ENCODE data around the gene CD3G. TPM values are rescaled to one million over a fixed set of nuclear protein-coding genes. Genes with fewer than 3 reads are reported as not detected.
"Not testable (repeated sequence)": the region's sequence is repeated elsewhere in the genome, so short reads cannot be mapped to it uniquely, and the experiment has no call there.

The CD3G gene
- total RNA-seq, 1 donor from 2014 or later, result 2.2 TPM

DNA sequence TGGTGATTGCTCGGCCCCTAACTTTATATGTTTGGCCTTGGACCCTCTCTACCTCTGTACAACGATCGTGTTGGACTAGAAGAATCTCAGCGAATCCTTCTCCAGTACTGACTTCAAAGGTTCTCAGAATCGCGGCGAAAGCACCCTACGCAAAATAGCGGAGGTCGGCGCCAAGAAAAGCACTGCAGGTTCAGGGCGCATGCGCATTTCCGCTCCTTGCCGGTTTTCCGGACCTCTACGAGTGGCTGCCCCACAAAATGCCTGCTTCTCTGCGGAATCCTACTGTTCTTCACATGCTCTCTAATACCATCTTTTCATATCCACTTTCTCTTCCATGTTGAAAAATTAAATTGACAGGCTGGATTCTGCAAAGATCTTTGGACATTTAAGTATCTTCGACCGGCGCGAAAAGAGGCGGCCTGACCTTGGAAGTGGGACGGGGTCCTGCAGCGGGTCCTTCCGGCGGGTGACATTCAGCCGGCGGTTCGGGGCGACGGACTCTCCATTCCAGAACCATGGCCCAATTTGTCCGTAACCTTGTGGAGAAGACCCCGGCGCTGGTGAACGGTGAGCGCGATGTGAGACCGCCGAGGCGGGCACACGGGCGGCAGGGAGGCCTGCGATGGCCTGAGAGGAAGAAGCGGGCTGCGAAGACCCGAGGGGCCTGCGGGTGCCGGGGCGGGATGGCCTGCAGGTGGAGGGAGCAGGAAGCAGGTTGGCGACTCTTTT, 57.2 kb downstream of the CD3G start, which contains the start of gene ATP5MG:
TSS of gene ATP5MG (plus strand) at position 456 of the 729 bp plus-strand sequence. CDS start at position 516, 60 bp downstream.
- Histone ChIP-seq H3K36me3 (peaks cover 0 to 11% of the 10 kb centered on the region in 2 donors), H3K27ac (peak within 1 kb of the TSS; percentile 83), H3K4me1 (peaks cover 49% of the 10 kb centered on the region), H3K9me3 (no peaks in the 10 kb centered on the region), H3K4me3 (peak within 1 kb of the TSS; percentile 67 to 100), H3K27me3 (no peaks in the 10 kb centered on the region)
- peak in 1 of 2 donors; percentile 87 for DNase-seq (ENCODE audit: extremely low spot score in 2 of 2)
- intact Hi-C loops (cut with DNase I), result loop anchor here (5.0 kb wide), 1 partner anchor 86 kb away; no protein-coding TSS in a partner anchor
- TF ChIP-seq POLR2AphosphoS5 (IDR thresholded peaks at IDR 0.05; ENCODE audit: insufficient read depth in 1 of 2, low read depth in 1 of 2), result peak; percentile 85 to 91
- TF ChIP-seq, protein P1, sequence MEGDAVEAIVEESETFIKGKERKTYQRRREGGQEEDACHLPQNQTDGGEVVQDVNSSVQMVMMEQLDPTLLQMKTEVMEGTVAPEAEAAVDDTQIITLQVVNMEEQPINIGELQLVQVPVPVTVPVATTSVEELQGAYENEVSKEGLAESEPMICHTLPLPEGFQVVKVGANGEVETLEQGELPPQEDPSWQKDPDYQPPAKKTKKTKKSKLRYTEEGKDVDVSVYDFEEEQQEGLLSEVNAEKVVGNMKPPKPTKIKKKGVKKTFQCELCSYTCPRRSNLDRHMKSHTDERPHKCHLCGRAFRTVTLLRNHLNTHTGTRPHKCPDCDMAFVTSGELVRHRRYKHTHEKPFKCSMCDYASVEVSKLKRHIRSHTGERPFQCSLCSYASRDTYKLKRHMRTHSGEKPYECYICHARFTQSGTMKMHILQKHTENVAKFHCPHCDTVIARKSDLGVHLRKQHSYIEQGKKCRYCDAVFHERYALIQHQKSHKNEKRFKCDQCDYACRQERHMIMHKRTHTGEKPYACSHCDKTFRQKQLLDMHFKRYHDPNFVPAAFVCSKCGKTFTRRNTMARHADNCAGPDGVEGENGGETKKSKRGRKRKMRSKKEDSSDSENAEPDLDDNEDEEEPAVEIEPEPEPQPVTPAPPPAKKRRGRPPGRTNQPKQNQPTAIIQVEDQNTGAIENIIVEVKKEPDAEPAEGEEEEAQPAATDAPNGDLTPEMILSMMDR (IDR thresholded peaks at IDR 0.05), result no peak
- no peak for TF ChIP-seq POLR2A (IDR thresholded peaks at IDR 0.05)

DNA sequence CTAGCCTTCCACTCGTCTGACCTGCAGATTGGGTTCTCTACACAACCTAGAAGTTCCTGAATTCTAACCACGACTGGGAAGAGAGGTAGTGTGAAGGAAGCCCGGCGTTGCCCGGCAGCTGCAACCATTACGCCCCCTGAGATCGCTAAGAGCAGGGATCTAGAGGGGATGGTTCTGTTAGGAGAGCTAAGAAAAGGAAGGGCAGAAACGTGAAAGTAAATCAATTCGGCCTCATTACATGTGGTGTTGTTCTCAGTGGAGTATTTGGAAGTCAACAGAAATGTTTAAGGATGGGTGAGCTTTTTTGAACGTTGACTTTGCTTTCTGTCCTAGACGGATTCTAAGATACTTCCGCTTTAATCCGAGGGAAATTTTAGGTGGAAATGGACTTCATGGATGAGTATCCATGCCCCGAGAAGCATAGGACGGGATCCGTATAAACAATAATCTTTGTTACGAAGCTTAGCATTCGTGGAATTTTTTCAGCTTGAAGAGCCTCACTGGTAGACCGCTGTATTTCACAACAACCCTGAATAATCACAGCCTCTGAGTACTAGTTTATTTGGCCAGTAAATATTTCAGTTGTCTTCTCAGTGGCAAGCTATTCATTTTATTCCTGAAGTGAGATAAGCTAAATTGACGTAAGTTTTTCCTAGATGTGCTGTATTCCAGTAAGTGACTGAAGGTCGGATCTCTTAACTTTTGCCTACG, 57.9 kb downstream of the CD3G start:
- peaks cover 0 to 4% of the 10 kb centered on the region in 2 donors for H3K36me3 ChIP-seq
- H3K27ac ChIP-seq, result peak overlapping the region; percentile 83
- H3K4me1 ChIP-seq, result peaks cover 50% of the 10 kb centered on the region
- no peak for DNase-seq (ENCODE audit: extremely low spot score in 2 of 2)
- H3K9me3 ChIP-seq, result no peaks in the 10 kb centered on the region
- H3K4me3 ChIP-seq, result peak overlapping the region; percentile 67 to 100
- TF ChIP-seq POLR2AphosphoS5 (IDR thresholded peaks at IDR 0.05; ENCODE audit: insufficient read depth in 1 of 2, low read depth in 1 of 2) (no peak), POLR2A (IDR thresholded peaks at IDR 0.05) (no peak)
- TF ChIP-seq, protein P1 (IDR thresholded peaks at IDR 0.05), result no peak
- intact Hi-C loops (cut with DNase I), result loop anchor here (5.0 kb wide), 1 partner anchor 85 kb away; no protein-coding TSS in a partner anchor
- no peaks in the 10 kb centered on the region for H3K27me3 ChIP-seq

DNA sequence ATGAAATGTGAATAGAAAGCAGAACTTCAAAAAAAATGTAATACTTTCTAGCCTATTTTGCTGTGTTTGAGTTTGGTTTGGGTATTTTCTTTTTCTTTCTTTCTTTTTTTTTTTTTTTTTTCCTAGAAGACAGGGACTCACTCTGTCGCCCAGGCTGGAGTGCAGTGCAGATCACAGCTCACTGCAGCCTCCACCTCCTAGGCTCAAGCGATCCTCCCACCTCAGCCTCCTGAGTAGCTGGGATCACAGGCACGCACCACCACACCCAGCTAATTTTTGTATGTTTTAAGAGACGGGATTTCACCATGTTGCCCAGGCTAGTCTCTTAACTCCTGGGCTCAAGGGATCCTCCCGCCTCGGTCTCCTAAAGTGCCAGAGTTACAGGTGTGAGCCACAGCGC, 58.5 kb downstream of the CD3G start:
- intact Hi-C loops (cut with DNase I), result loop anchor here (5.0 kb wide), 1 partner anchor 85 kb away; no protein-coding TSS in a partner anchor
- not testable (repeated sequence) for DNase-seq (ENCODE audit: extremely low spot score in 2 of 2)
- H3K27ac ChIP-seq, result peak overlapping the region; percentile 83

More for the DNA sequence above, 58.5 kb downstream of the CD3G start:
- Histone ChIP-seq H3K4me3 (peak overlapping the region; percentile 67 to 100), H3K4me1 (peaks cover 50% of the 10 kb centered on the region)
- H3K27me3 ChIP-seq, H3K36me3 ChIP-seq, H3K9me3 ChIP-seq: not testable (repeated sequence)

Small RNA genes within 50 kb of the gene (small RNA-seq; reads per million reads assigned to genes)
- gene AP001582.1, result not detected

Other genes with a start within 250 kb of the CD3G start
- gene SCN4B, start 191.5 kb upstream of the CD3G start, total RNA-seq, result 0.98 TPM
- 0.49 TPM for gene SCN2B, start 167.7 kb upstream of the CD3G start, total RNA-seq
- 17.2 TPM for gene JAML, start 119.3 kb upstream of the CD3G start, total RNA-seq
- 9.1 TPM for gene MPZL3, start 92.0 kb upstream of the CD3G start, total RNA-seq
- 165 TPM for gene MPZL2, start 80.0 kb upstream of the CD3G start, total RNA-seq
- gene CD3E, start 39.6 kb upstream of the CD3G start, total RNA-seq, result 6.9 TPM
- gene CD3D, start 1.6 kb upstream of the CD3G start, total RNA-seq, result 13.8 TPM
- gene UBE4A, start 15.3 kb downstream of the CD3G start, total RNA-seq, result 31.9 TPM
- 169 TPM for gene ATP5MG, start 57.3 kb downstream of the CD3G start, total RNA-seq
- gene KMT2A, start 92.1 kb downstream of the CD3G start, total RNA-seq, result 72.7 TPM
- gene TTC36, start 183.1 kb downstream of the CD3G start, total RNA-seq, result not detected
- 21.4 TPM for gene TMEM25, start 186.8 kb downstream of the CD3G start, total RNA-seq
- gene IFT46, start 221.6 kb downstream of the CD3G start, total RNA-seq, result 30.0 TPM
- 78.6 TPM for gene ARCN1, start 228.1 kb downstream of the CD3G start, total RNA-seq

Data from vagina (tissue), 2 donors.